Measurements from ENCODE around the gene CHTF18.

DNA sequence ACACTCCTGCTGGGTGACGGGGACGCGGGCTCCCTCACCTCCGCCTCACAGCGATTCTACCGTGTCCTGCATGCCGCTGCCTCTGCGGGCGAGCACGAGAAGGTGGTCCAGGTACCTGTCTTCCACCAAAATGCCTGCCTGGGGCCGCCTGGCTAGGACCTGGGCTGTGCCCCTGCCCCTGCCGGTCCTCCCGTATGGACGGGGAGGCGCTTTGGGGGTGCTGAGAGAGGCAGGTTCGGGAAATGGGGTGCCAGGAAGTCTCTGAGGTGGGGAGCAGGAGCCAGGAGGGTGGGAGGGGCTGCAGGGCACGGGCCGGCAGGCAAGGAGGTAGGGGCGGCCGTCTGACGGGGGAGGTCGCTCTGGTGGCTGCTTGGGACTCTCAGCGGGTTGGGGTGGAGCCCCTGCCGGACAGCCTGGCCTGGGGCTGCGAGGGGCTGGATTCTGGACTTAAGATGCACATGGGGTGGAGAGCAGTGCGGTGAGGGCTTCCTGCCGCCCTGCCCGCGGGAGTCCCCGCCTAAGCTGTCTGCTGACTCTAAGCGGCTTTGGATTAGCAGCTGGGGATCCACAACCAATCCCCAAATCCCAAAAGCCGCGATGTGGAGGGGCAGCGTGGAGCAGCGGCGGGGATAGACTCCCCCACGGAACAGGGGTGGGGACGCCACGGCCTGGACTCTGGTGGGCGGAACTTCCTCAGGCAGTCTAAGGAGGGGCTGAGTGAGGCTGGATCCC, 5.8 kb downstream of the CHTF18 start:
- no peak for TF ChIP-seq FOS (IDR thresholded peaks at IDR 0.05; ENCODE audit: low read depth, low read length)
- TF ChIP-seq, protein P1, sequence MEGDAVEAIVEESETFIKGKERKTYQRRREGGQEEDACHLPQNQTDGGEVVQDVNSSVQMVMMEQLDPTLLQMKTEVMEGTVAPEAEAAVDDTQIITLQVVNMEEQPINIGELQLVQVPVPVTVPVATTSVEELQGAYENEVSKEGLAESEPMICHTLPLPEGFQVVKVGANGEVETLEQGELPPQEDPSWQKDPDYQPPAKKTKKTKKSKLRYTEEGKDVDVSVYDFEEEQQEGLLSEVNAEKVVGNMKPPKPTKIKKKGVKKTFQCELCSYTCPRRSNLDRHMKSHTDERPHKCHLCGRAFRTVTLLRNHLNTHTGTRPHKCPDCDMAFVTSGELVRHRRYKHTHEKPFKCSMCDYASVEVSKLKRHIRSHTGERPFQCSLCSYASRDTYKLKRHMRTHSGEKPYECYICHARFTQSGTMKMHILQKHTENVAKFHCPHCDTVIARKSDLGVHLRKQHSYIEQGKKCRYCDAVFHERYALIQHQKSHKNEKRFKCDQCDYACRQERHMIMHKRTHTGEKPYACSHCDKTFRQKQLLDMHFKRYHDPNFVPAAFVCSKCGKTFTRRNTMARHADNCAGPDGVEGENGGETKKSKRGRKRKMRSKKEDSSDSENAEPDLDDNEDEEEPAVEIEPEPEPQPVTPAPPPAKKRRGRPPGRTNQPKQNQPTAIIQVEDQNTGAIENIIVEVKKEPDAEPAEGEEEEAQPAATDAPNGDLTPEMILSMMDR (conservative IDR thresholded peaks at IDR 0.05; ENCODE audit: low read depth, low read length), result no peak
- no peak for TF ChIP-seq POLR2A (IDR thresholded peaks at IDR 0.05; ENCODE audit: low read depth, low read length)
